Astrocyte of the cerebellum (primary cell): ENCODE measurements around the gene DGAT2.

Experiments used
- DNase-seq: peaks from one replicate; pipeline ENCODE4 v3.0.0-alpha.2; 2011; ENCODE audit warnings: low read depth
- H3K4me3 ChIP-seq: 2 replicates; pipeline ENCODE4 v1.5.1; 2011; ENCODE audit warnings: mild to moderate bottlenecking, low read depth, low read length, moderate library complexity
- CTCF ChIP-seq: IDR thresholded peaks from 2 replicates; pipeline ENCODE4 v1.5.1; 2012; ENCODE audit warnings: low read length, low read depth, moderate library complexity, mild to moderate bottlenecking; ENCODE audit errors: missing control alignments
- in situ Hi-C: cut with HindIII; loops from 2 replicates; pipeline ENCODE4 v1.10.0; 2017; ENCODE audit warnings: low sequenced_read_pairs

The DGAT2 gene

GRCh38 chr11:75768112-75768908 is at the start of gene DGAT2:
Gene DGAT2 (plus strand): TSS chr11:75768778. CDS start chr11:75768992, 214 bp downstream.
- peak within 1 kb of the TSS; percentile 38 for H3K4me3 ChIP-seq
- in situ Hi-C loops = no loop called here
- no peak for TF ChIP-seq CTCF
- DNase-seq = no peak

GRCh38 chr11:75719340-75720239 is 49.0 kb upstream of the DGAT2 start:
- in situ Hi-C loops = no loop called here
- no peak overlapping the region for H3K4me3 ChIP-seq
- DNase-seq = no peak
- TF ChIP-seq CTCF = no peak

GRCh38 chr11:75720639-75721038 is 47.9 kb upstream of the DGAT2 start:
- in situ Hi-C loops = no loop called here
- TF ChIP-seq CTCF = no peak
- H3K4me3 ChIP-seq = no peak overlapping the region
- no peak for DNase-seq

- no peak overlapping the region for H3K4me3 ChIP-seq
- no peak for DNase-seq
- in situ Hi-C loops = no loop called here
- no peak for TF ChIP-seq CTCF
These were observed 46.5 kb upstream of the DGAT2 start for GRCh38 chr11:75721852-75722668.

GRCh38 chr11:75722669-75723042 is 45.9 kb upstream of the DGAT2 start:
- H3K4me3 ChIP-seq = no peak overlapping the region
- DNase-seq = no peak
- no peak for TF ChIP-seq CTCF
- in situ Hi-C loops = no loop called here
